HG02884 (cell line): ENCODE measurements around the gene AKTIP.
"Not testable (repeated sequence)": the region's sequence is repeated elsewhere in the genome, so short reads cannot be mapped to it uniquely, and the experiment has no call there.

Experiments used
- ATAC-seq: cut with Tn5 transposase; IDR thresholded peaks from one replicate; pipeline ENCODE4 v1.9.1; 2021; ENCODE audit warnings: mild to moderate bottlenecking, moderate library complexity; ENCODE audit not compliant: unreplicated experiment

The AKTIP gene

DNA sequence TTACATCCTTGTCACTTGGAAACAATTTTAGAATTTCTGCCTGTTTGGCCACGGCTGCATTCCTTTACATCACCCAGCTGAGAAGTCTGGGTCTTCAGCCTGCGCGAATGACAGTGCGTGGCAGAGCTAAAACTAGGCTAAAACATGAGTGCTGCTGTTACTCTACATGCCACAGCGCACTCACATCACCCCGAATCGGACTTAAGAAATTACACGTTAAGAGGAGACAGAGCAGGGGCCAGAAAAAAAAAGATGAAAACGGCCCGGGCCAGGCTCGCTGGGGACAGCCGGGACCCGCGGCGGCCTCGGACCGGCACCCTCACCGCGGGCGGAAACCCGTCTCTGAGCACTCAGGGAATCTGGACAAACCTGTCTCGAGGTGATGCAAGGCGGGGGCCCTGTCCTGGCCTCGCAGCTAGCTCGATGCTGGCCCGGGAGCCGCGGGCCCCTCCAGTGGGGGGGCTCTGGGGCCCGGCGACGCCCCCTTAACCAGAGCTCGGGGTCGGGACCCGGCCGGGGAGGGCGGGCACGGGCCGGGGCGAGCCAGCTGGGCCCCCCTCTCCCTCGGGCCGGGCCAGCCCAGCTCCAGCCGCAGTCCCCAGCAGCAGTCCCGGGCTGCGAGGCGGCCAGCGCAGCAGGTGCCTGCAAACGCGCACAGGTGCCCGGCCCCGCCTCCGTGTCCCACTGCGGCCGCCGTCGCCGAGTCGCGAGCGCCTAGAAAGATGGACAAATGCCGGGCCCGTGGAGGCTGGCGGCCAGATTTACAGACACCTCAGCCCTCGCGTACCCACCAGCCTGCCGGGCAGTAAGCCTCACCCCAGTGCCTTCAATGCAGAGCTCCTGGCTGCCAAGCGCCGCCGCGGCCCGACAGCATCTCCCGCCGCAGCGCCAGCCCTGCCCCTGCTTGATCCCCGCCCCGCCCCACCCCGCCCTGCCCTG is at the start of gene AKTIP:
AKTIP (minus strand) TSS at position 879 of the 939 bp plus-strand sequence. CDS start 2,950 bp downstream, outside the sequence.
- ATAC-seq = peak; percentile 25

DNA sequence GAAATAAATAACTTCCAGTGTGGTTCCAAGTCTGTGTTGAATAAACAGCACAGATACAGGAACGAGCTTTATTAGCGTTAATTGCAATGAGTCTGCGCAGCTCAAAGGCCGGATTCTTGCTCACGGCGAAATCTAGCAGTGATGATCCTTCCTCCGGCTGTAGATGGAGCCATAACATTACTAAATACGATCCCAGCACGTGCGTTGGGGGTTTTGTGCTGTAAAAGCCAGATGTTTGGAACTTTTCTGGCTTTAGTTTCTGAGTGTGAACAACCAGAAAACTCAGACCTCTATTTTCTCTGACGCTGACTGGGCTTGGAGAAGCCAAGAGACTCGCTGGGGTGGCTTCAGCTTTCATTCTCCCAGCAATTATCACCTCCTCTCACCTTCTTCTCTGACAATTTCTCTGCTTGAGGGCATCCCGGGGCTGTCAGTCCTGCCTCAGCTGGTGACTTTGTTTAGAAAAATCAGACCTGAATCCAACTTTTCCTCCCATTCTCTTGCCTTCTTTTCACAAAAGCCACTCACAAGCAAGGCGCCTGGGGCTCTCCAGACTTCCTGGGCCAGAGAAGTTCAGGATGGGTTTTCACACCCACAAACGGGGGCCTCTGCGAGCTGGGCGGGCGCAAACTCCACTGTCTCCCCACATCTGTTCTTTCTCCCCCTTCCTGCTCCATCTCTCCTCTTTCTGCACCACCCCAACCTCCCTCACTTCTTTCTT is 47.1 kb upstream of the AKTIP start:
- peak; percentile 91 for ATAC-seq

DNA sequence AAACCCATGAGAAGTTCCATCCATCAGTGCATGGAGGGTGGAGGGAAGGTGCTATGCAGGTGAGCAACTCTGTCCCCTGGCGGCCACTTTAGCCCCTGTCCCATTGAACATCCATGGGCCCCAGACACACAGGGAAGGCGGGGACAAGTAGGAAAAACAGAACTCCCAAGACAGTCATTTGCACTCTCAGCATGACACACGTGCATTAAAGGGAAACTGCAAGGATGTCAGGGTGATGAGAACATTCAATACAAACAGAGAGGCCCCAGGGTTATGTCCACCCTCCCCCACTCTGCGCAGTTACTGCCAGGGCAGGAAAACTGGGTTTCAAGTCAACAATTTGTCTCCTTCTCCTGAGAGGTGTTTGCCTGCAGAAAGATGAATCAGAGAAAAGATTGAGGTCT is 44.0 kb upstream of the AKTIP start:
- ATAC-seq = no peak

DNA sequence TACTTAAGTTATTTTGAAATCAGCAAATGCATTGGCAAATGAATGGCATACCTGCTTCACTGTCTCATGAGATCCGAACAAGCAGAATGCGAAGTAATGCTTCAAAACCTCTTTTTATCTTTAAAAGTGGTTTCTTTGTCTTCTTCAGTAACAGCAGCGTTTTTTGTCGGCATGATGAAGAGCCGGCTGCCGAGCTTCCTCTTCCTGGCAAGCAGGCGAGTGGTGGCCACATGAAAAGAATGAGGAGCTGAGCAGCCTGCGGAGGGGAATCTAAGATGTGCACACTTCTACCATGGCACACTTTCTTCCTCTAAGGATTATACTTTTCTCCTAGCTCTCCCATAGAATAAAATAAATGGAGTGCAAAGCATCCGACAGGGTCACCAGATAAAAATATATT is 42.4 kb upstream of the AKTIP start:
- ATAC-seq = no peak

DNA sequence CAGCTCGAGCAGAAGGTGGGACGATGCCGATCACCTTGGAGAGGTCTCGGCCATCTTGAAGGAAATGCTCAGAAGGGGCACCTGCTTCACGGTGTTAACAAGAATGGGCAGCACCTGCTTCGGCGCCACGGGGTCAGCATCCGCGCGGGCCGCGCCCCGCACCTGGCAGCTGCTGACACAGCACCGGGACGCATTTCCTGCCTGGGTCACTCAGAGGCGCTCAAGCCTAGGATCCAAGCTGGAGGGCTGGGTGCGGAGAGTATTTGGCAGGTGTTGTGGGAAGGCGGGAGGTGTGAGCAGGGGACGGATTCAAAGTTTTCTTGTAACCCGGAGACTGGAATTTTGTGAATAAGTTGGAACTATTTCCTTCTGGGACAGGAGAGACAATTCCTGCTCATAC is 39.3 kb upstream of the AKTIP start:
- ATAC-seq = no peak

DNA sequence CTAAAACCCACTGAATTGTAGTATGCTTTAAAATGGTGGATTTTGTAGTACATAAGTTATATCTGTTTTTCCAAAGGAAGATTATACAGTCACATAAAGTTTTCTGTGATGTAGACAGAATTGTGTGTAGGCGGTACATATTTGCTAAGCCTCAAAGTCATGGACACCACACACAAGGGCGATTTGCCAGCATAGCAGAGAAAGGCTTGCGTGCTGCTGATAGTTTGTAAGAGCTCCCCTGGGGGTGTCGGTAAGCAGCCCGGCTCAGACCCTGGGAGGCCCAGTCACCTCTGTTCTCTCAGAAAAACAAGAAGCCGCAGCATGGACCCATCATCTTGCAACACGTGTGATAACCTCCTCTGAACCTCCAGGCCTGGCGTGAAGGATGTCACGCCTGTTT is 38.3 kb upstream of the AKTIP start:
- no peak for ATAC-seq

DNA sequence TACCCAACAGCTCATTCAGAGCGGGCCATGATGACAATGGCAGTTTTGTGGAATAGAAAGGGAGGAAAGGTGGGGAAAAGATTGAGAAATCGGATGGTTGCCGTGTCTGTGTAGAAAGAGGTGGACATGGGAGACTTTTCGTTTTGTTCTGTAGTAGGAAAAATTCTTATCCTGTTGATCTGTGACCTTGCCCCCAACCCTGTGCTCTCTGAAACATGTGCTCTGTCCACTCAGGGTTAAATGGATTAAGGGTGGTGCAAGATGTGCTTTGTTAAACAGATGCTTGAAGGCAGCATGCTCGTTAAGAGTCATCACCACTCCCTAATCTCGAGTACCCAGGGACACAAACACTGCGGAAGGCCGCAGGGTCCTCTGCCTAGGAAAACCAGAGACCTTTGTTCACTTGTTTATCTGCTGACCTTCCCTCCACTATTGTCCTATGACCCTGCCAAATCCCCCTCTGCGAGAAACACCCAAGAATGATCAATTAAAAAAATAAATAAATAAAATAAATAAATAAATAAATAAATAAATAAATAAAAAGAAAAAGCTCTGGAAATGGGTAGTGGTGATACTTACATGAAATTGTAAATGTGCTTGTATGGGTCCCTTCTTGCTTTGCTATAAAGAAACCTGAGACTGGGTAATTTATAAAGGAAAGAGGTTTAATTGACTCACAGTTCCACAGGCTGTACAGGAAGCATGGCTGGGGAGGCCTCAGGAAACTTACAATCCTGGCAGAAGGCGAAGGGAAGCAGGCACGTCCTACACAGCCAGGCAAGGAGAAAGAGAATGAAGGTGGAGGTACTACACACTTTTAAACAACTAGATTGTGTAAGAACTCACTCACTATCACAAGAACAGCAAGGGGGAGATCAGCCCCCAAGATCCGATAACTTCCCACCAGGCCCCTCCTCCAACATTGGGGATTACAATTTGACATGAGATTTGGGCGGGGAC is 37.0 kb upstream of the AKTIP start:
- ATAC-seq = not testable (repeated sequence)

DNA sequence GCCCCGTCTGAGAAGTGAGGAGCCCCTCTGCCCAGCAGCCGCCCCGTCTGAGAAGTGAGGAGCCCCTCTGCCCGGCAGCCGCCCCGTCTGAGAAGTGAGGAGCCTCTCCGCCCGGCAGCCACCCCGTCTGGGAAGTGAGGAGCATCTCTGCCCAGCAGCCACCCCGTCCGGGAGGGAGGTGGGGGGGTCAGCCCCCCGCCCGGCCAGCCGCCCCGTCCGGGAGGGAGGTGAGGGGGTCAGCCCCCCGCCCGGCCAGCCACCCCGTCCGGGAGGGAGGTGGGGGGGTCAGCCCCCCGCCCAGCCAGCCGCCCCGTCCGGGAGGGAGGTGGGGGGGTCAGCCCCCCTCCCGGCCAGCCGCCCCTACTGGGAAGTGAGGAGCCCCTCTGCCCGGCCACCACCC is 36.3 kb upstream of the AKTIP start:
- not testable (repeated sequence) for ATAC-seq

DNA sequence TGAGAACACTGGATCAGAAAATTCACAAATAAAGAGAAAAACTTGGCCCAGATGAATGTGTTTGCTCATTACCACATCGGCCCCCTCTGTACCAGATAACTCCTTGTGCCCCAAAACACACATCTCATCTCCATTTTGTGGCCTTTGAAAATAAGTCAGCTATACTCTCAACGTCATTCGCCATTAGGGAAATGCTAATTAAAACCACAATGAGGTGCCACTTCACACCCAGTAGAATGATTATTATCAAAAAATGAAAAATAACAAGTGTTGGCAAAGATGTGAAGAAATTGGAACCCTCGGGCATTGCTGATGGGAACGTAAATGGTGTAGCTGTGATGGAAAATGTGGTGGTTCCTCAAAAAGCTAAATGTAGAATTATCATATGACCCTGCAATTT is 34.6 kb upstream of the AKTIP start:
- ATAC-seq = no peak

DNA sequence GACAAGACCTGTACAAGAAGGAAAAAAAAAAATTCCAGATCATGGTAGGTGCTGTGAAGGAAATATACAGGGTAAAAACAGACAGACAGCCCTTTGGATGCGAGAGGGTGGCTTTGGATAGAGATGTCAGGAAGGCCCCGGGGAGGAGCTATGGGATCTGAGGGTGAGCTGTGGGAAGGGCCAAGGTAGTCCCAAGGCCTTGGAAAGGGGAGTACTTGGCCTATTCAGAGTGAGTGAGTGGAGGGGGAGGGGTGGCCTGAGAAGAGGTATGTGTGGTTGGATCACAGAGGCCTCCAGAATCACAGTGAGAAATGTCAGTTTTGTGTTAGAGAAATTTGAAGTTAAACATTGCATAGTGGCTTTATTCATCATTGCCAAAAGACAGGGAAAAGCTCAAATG is 31.2 kb upstream of the AKTIP start:
- ATAC-seq = no peak

DNA sequence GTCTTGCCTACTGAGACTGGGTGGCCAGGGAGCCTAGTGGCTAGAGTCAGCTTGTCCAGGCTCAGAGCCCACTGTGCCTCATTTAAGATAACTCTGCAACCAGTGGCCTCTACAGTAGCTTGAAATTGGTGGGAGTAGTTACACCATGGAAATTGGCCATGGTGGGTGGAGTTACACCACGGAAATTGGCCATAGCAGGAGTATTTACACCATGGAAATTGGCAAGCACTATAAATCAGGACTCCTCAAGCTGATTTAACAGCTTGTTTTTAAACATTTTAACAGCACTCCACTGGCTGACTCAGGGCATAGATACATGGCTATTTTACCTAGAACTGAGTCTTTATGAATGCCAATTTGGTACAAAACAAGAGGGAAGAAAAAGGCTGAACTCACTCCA is 27.7 kb upstream of the AKTIP start:
- ATAC-seq = no peak

DNA sequence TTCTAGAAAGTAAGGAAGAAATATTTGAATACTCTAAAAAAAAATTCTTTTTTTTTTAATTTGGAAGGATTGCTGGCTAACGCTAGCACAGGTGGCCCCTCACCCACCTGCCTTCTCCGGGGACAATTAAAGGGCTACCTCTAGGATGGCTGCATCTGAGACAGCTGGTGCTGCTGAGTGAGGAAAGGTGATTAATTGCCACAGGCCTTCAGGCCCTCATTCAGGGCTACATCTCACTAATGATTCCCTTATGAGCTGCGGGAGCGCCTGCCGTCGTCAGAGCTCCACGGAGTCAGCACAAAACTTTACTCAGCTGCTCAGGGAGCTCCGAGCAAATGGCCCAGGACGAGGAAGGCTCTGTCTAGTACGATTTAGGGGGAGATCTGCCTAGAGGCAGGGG is 27.0 kb upstream of the AKTIP start:
- no peak for ATAC-seq

DNA sequence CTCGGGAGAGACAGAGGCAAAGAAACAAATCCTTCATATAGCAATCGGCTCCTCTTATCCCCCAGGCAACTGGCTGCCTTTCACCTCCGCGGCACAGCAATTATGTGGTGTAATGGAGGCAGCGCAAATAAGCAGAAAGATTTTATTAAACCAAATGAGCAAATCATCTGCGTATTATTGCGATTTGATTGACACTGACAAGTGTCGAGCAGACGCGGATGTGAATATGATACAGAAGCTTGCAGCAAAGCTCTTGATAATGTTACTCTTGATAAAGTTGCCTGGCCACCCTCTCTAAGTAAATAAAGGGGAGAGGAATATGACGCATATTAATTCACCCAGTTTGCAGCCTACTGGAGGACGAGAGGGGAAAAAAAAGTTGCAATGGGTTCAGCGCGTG is 26.5 kb upstream of the AKTIP start:
- ATAC-seq = no peak

DNA sequence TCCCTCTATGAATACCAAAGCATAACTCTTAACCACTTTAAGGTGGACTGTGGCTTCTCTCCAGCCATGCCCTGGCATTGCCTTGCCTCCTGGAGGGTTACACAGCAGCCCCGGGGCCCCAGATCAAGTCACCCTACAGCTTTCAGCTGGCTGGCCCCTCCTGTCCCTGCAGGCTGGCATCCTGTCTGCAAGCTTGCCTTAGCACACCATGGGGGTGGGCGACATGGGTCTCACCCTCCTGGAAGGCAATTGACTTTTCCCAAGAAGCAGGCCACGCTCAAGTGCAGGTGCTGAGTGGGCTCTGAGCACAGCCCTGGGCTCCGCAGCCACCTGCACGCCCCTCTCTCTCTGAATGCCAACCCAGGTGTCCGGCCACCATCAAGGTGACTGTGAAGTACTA is 25.8 kb upstream of the AKTIP start:
- ATAC-seq = no peak

DNA sequence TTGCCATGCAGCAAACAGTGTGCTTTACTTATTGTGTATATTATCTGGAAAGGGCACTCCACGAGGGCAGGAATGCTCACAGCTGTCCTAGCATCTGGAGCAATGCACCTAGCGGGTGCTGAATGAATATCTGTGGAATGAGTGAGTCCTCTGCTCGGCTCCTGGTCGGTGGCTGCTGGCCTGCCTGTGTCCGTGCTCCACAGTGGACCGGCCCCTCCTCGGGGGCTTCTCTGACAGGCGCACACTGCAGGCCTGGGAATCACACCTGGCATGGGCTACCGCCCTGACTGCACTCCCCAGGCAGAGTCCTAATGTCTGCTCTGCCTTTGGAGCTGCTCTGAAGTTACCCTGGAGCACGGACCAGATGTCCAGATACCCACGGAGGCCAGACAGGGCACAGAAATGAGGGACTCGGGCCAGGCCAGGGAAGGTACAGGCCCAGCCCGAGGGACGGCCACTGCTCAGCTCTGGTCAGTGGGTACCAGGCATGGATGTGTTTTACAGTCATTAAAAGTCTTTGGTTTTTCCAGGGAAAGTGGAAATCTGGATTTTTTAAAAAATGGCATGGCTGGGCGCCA is 21.1 kb upstream of the AKTIP start:
- no peak for ATAC-seq

DNA sequence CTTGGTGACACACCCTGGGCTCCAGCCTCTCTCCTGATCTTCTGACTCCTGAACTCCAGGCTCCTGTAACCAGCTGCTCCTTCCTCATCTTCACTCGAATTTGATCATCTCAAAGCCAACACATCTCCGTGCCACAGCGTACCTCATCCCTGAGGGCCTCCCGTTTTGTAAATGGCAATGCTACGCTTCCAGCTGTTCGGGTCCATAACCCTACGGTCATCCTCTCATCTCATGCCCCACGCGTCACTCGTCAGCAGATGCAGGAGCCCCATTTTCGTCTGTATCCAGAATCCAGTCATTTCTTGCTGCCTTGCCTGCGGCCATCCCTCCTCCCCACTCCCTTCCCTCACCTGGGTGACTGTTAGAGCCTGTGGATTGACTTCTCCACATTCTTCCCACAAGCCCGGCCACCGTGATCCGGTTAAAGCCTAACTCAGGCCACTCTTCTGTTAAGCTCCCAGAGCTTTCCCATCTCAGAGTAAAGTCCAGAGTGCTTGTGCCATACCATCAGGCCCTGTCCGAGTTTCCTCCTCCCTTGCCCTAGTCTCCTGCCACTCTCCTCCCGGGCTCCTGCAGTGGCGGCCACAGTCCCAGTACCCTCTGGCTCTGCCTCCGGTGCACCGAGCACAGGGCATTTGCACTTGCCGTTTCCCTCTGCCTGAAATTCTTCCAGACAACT is 20.3 kb upstream of the AKTIP start:
- ATAC-seq = no peak

DNA sequence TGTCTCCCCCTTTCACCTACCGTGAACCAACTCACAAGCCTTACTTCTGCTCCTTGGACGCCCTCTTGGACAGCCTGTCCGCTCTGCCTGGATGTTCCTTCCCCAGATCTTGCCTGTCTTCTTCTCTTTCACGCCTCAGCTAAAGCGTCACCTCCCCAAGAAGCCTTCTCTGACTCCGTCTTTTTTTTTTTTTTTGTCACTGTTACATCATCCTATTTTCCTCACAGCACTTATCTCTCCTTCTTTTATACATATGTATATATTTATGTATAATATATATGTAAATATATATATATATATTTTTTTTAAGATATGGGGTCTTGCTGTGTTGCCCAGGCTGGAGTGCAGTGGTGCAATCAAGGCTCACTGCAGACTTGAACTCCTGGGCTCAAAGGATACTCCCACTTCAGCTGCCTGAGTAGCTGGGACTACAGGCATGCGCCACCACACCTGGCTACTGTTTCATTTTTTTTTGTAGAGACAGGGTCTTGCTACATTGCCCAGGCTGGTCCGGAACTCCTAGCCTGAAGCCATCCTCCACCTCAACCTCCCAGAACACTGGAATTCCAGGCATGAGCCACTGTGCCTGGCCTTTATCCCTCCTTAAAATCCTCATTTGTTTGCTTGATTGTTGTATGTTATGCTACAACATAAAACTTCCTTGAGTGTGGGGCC is 16.5 kb upstream of the AKTIP start:
- no peak for ATAC-seq

DNA sequence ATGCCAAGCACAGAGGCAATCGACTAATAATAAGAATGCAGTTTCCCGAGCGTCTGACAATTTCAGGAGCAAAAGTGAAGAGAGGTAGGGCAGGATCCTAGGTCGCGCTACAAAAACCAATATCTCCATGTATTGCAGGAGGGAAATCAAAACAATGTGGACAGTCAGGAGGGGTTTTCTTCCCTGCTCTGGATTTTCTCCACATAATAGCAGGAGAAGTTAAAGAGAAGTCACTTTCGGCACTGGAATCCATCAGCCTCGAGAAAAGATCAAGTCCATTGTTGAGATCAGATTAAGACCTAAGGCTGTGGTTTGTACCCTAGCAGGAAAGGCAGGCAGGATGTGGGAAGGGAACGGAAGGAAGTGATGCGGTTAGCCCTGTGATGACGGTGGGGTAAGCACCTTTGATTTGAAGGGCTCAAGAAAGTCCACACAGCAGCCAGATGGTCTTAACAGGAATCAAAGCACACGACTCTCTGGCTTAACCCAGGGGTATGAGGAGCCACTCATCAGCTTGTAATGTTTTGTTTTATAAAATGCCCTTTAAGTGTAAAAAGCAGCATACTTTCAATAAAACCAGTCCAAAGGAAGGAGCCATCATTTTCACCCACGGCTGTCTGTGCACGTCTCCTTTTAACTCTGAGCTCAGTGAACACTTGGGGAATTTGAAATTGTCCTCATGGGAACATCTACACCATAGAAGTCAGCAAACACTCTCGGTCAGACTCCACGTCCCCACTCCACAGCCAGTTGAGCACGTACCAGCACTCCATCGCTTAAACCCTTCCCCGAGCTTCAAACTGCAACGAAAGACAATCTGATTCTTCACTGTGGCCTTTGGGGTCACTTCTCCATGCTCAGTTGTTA is 15.8 kb upstream of the AKTIP start:
- peak; percentile 97 for ATAC-seq

DNA sequence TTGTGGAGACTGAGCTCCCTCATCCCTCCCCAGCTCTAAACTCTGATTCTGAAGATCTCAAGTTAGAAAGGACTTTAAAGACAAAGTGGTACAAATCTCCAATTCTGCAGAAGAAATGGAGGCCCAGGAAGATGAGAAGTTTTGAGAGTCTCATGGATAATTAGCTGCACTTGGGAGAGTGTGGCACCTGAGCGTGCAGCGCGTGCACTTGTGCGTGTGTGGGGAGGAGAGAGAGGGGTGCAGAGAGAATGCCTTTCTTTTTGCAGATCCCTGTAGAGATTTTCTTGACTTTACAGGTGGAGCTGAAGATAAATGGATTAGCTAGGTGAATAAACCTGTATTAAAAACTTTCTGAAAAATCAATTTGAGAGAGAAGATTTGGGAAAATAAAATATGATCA is 14.8 kb upstream of the AKTIP start:
- ATAC-seq = no peak
